Measurements from ENCODE around the gene DIP2A. TPM values are rescaled to one million over a fixed set of nuclear protein-coding genes. Genes with fewer than 3 reads are reported as not detected.

DIP2A gene
- polyA plus RNA-seq, 1 donor (not counting 4 experiments of a cell fraction or from before 2014, with no cell fraction given), result 41.6 TPM

GRCh38 chr21:46410516-46410915 is 48.2 kb upstream of the DIP2A start:
- no peak overlapping the region for H3K4me3 ChIP-seq (ENCODE audit: control insufficient read depth in 2 of 3, extremely low read depth in 1 of 3, insufficient read depth in 2 of 3, low read depth in 1 of 3, low read length in 3 of 3)
- H3K4me1 ChIP-seq (ENCODE audit: control insufficient read depth, extremely low read depth, insufficient read depth, low read length), result no peaks in the 10 kb centered on the region
- H3K4me2 ChIP-seq (ENCODE audit: control insufficient read depth, extremely low read depth, insufficient read depth, low read depth, low read length), result no peak overlapping the region
- no peak for TF ChIP-seq CTCF (optimal IDR thresholded peaks at IDR 0.05 in 1 of 3, IDR thresholded peaks at IDR 0.05 in 1 of 3, conservative IDR thresholded peaks at IDR 0.05 in 1 of 3; ENCODE audit: extremely low read depth in 1 of 3, insufficient read depth in 2 of 3, low read length in 3 of 3)
- TF ChIP-seq EZH2 (IDR thresholded peaks at IDR 0.05; ENCODE audit: low read length), result no peak
- H3K27ac ChIP-seq (ENCODE audit: control insufficient read depth, insufficient read depth, low read length), result no peak overlapping the region
- no peaks in the 10 kb centered on the region for H3K27me3 ChIP-seq (ENCODE audit: control insufficient read depth, extremely low read depth, insufficient read depth, low read length)
- FAIRE-seq, result no peak
- H3K9ac ChIP-seq (ENCODE audit: control insufficient read depth, extremely low read depth, insufficient read depth, low read length), result no peak overlapping the region
- DNase-seq (ENCODE audit: low read depth, low spot score), result no peak
- dilution Hi-C loops (cut with MboI; ENCODE audit: extremely low pct_ligation_motif_present, low sequenced_read_pairs), result no loop called here
- no peaks in the 10 kb centered on the region for H3K79me2 ChIP-seq (ENCODE audit: control insufficient read depth, insufficient read depth, low read length)
- H3K9me1 ChIP-seq (ENCODE audit: control insufficient read depth, extremely low read depth, insufficient read depth, low read length), result no peaks in the 10 kb centered on the region
- no peaks in the 10 kb centered on the region for H4K20me1 ChIP-seq (ENCODE audit: control insufficient read depth, extremely low read depth, insufficient read depth, low read length)
- H3K36me3 ChIP-seq (ENCODE audit: control insufficient read depth in 2 of 2, extremely low read depth in 1 of 2, insufficient read depth in 2 of 2, low read length in 2 of 2), result peaks cover 7 to 8% of the 10 kb centered on the region in 2 experiments
- no peak overlapping the region for H2AFZ ChIP-seq (ENCODE audit: control insufficient read depth, low read length)
- no peaks in the 10 kb centered on the region for H3K9me3 ChIP-seq (ENCODE audit: control insufficient read depth, low read depth, low read length)

- DNase-seq (ENCODE audit: low read depth, low spot score), result no peak
- TF ChIP-seq CTCF (optimal IDR thresholded peaks at IDR 0.05 in 1 of 3, IDR thresholded peaks at IDR 0.05 in 1 of 3, conservative IDR thresholded peaks at IDR 0.05 in 1 of 3; ENCODE audit: extremely low read depth in 1 of 3, insufficient read depth in 2 of 3, low read length in 3 of 3) (no peak), EZH2 (IDR thresholded peaks at IDR 0.05; ENCODE audit: low read length) (no peak)
- Histone ChIP-seq H3K4me3 (ENCODE audit: control insufficient read depth in 2 of 3, extremely low read depth in 1 of 3, insufficient read depth in 2 of 3, low read depth in 1 of 3, low read length in 3 of 3) (no peak overlapping the region), H4K20me1 (ENCODE audit: control insufficient read depth, extremely low read depth, insufficient read depth, low read length) (no peaks in the 10 kb centered on the region), H3K27ac (ENCODE audit: control insufficient read depth, insufficient read depth, low read length) (no peak overlapping the region), H3K27me3 (ENCODE audit: control insufficient read depth, extremely low read depth, insufficient read depth, low read length) (no peaks in the 10 kb centered on the region), H3K4me2 (ENCODE audit: control insufficient read depth, extremely low read depth, insufficient read depth, low read depth, low read length) (no peak overlapping the region), H3K79me2 (ENCODE audit: control insufficient read depth, insufficient read depth, low read length) (no peaks in the 10 kb centered on the region), H3K36me3 (ENCODE audit: control insufficient read depth in 2 of 2, extremely low read depth in 1 of 2, insufficient read depth in 2 of 2, low read length in 2 of 2) (peaks cover 7 to 8% of the 10 kb centered on the region in 2 experiments), H3K9me3 (ENCODE audit: control insufficient read depth, low read depth, low read length) (no peaks in the 10 kb centered on the region), H3K4me1 (ENCODE audit: control insufficient read depth, extremely low read depth, insufficient read depth, low read length) (no peaks in the 10 kb centered on the region), H3K9me1 (ENCODE audit: control insufficient read depth, extremely low read depth, insufficient read depth, low read length) (no peaks in the 10 kb centered on the region), H2AFZ (ENCODE audit: control insufficient read depth, low read length) (no peak overlapping the region), H3K9ac (ENCODE audit: control insufficient read depth, extremely low read depth, insufficient read depth, low read length) (no peak overlapping the region)
- no peak for FAIRE-seq
- dilution Hi-C loops (cut with MboI; ENCODE audit: extremely low pct_ligation_motif_present, low sequenced_read_pairs), result no loop called here
Measured at GRCh38 chr21:46411236-46411635, 47.5 kb upstream of the DIP2A start.

Data from keratinocyte (primary cell).